Loucy (cell line): ENCODE measurements around the gene GAS7.

ENCODE experiments used
- CTCF ChIP-seq: fragments of 200-600 bp; sonication (generic); conservative IDR thresholded peaks from 2 replicates; pipeline ENCODE4 v1.5.1; 2014; ENCODE audit warnings: mild to moderate bottlenecking, antibody characterized with exemption, low read length
- EZH2phosphoT487 ChIP-seq: fragments of 200-600 bp; IDR thresholded peaks from 2 replicates; pipeline ENCODE4 v1.6.1; 2018; ENCODE audit warnings: antibody characterized with exemption, mild to moderate bottlenecking, moderate library complexity, borderline replicate concordance

GRCh38 chr17:9907883-9908648 lies 290.3 kb downstream of the GAS7 start:
- TF ChIP-seq CTCF, result no peak
- no peak for TF ChIP-seq EZH2phosphoT487
